SU-DHL-6 (cell line): ENCODE results near the gene PPM1M.

Experiments used
- H2AFZ ChIP-seq: fragments of 200-600 bp; sonication (generic); 2 replicates; pipeline ENCODE4 v1.6.1; 2014; ENCODE audit warnings: low read depth, mild to moderate bottlenecking, moderate library complexity, mixed read lengths, antibody characterized with exemption, low read length; ENCODE audit not compliant: severe bottlenecking
- H3F3A ChIP-seq: fragments of 200-600 bp; shearing (Covaris generic); 2 replicates; pipeline ENCODE4 v1.6.0; 2016; ENCODE audit warnings: antibody characterized with exemption, mild to moderate bottlenecking; ENCODE audit not compliant: insufficient read depth
- H3K27ac ChIP-seq: fragments of 200-600 bp; sonication (generic); 2 replicates; pipeline ENCODE4 v1.5.1; 2016; ENCODE audit warnings: low read depth, mild to moderate bottlenecking, low read length, moderate library complexity, mixed read lengths
- H3K27me3 ChIP-seq: fragments of 200-600 bp; sonication (generic), shearing (Covaris generic); 2 replicates; pipeline ENCODE4 v1.6.0; 2014; ENCODE audit warnings: mild to moderate bottlenecking, low read length
- H3K36me3 ChIP-seq: fragments of 200-600 bp; sonication (generic); 2 replicates; pipeline ENCODE4 v1.6.1; 2014; ENCODE audit warnings: mild to moderate bottlenecking, low read length, mixed read lengths
- H3K4me2 ChIP-seq: fragments of 300-600, 200-600 bp; shearing (Covaris generic), sonication (generic); 2 replicates; pipeline ENCODE4 v1.6.0; 2014; ENCODE audit warnings: low read length, low read depth, mild to moderate bottlenecking; ENCODE audit not compliant: poor library complexity, severe bottlenecking
- H3K4me3 ChIP-seq: fragments of 200-600 bp; sonication (generic); 2 replicates; pipeline ENCODE4 v1.5.1; 2014; ENCODE audit warnings: antibody characterized with exemption, low read length, mild to moderate bottlenecking, mixed read lengths; ENCODE audit not compliant: insufficient read depth, poor library complexity, severe bottlenecking
- H3K79me2 ChIP-seq: fragments of 200-600 bp; sonication (generic); 2 replicates; pipeline ENCODE4 v1.6.1; 2014; ENCODE audit warnings: mild to moderate bottlenecking, low read length, moderate library complexity; ENCODE audit not compliant: insufficient read depth
- H3K9ac ChIP-seq: fragments of 200-600 bp; sonication (generic); 2 replicates; pipeline ENCODE4 v1.7.0; 2014; ENCODE audit warnings: mild to moderate bottlenecking, low read length
- H3K9me2 ChIP-seq: fragments of 200-600 bp; sonication (generic); replicated peaks from 2 replicates; pipeline ENCODE4 v1.6.1; 2014; ENCODE audit warnings: low read length; ENCODE audit not compliant: insufficient read depth
- H3K9me3 ChIP-seq: fragments of 200-600 bp; sonication (generic); 2 replicates; pipeline ENCODE4 v1.6.1; 2014; ENCODE audit warnings: low read length, mixed read lengths; ENCODE audit not compliant: insufficient read depth
- H4K20me1 ChIP-seq: fragments of 200-600 bp; sonication (generic); 2 replicates; pipeline ENCODE4 v1.6.1; 2014; ENCODE audit warnings: low read depth, mild to moderate bottlenecking, antibody characterized with exemption, low read length, moderate library complexity, mixed read lengths
- CTCF ChIP-seq: fragments of 200-600 bp; sonication (generic); IDR thresholded peaks from one replicate; pipeline ENCODE4 v1.5.1; 2017; ENCODE audit warnings: antibody characterized with exemption, mild to moderate bottlenecking, low read length, moderate library complexity; ENCODE audit not compliant: insufficient read depth, poor library complexity, severe bottlenecking
- EZH2phosphoT487 ChIP-seq: fragments of 200-600 bp; sonication (generic), shearing (Covaris generic); conservative IDR thresholded peaks from 2 replicates; pipeline ENCODE4 v1.6.1; 2018; ENCODE audit warnings: mild to moderate bottlenecking, antibody characterized with exemption, low read length, moderate library complexity, mixed read lengths

PPM1M gene

GRCh38 chr3:52210037-52210436, 35.5 kb upstream of the PPM1M start:
- Histone ChIP-seq H2AFZ (no peak overlapping the region), H3K4me3 (no peak overlapping the region), H3K27ac (no peak overlapping the region), H3K9me2 (no peaks in the 10 kb centered on the region), H3K4me2 (no peak overlapping the region), H3K9ac (no peak overlapping the region), H3K36me3 (peaks cover 32% of the 10 kb centered on the region), H3F3A (no peaks in the 10 kb centered on the region), H3K79me2 (no peaks in the 10 kb centered on the region), H4K20me1 (no peaks in the 10 kb centered on the region), H3K9me3 (no peaks in the 10 kb centered on the region), H3K27me3 (no peaks in the 10 kb centered on the region)
- TF ChIP-seq CTCF (no peak), EZH2phosphoT487 (no peak)

DNA sequence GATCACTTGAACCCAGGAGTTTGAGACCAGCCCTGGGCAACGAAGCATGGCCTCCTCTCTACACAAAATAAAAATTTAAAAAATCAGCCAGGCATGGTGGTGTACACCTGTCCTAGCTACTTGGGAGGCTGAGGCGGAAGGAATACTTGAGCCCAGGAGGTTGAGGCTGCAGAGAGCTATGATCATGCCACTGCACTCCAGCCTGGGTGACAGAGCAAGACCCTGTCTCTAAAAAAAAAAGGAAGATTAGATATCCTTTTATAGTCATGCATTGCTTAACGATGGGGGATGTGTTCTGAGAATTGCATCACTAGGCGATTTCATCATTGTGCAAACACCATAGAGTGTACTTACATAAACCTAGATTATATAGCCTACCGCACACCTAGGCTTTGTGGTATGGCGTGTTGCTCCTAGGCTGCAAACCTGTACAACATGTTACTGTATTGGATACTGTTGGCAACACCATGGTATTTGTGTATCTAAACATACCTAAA, 35.0 kb upstream of the PPM1M start:
- H3K79me2 ChIP-seq: no peaks in the 10 kb centered on the region
- H3K9me2 ChIP-seq: no peaks in the 10 kb centered on the region
- no peak overlapping the region for H3K27ac ChIP-seq
- no peak overlapping the region for H3K4me2 ChIP-seq
- H4K20me1 ChIP-seq: no peaks in the 10 kb centered on the region
- H3K9ac ChIP-seq: no peak overlapping the region
- no peak overlapping the region for H3K4me3 ChIP-seq
- no peaks in the 10 kb centered on the region for H3K9me3 ChIP-seq
- no peaks in the 10 kb centered on the region for H3F3A ChIP-seq
- peaks cover 28% of the 10 kb centered on the region for H3K36me3 ChIP-seq
- H3K27me3 ChIP-seq: no peaks in the 10 kb centered on the region
- TF ChIP-seq CTCF (no peak), EZH2phosphoT487 (no peak)
- no peak overlapping the region for H2AFZ ChIP-seq

DNA sequence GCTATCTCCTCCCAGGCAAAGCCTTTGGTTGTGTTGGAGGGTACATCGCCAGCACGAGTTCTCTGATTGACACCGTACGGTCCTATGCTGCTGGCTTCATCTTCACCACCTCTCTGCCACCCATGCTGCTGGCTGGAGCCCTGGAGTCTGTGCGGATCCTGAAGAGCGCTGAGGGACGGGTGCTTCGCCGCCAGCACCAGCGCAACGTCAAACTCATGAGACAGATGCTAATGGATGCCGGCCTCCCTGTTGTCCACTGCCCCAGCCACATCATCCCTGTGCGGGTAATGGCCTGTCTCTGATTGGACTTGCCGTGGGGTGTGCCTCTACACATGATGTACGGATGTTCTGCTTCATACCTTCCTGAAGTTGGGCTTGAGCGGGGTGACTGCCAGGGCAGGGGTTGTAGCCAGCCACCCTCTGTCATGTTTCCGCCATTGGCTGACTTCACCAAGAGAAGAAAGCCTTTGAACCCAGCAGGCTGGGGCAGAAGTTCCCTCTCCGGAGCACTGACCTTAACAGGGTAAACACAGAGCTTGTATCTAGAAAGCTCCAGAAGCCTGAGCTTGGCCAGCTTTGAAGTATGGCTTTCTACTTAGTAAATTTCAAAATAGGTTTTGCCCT, 34.2 kb upstream of the PPM1M start:
- no peaks in the 10 kb centered on the region for H4K20me1 ChIP-seq
- H3K4me3 ChIP-seq: no peak overlapping the region
- H3K9me3 ChIP-seq: no peaks in the 10 kb centered on the region
- no peaks in the 10 kb centered on the region for H3F3A ChIP-seq
- no peaks in the 10 kb centered on the region for H3K27me3 ChIP-seq
- no peak for TF ChIP-seq EZH2phosphoT487
- TF ChIP-seq CTCF: no peak
- H3K27ac ChIP-seq: no peak overlapping the region
- H3K36me3 ChIP-seq: peaks cover 22% of the 10 kb centered on the region; the same call in 1 of the 2 replicates
- no peaks in the 10 kb centered on the region for H3K79me2 ChIP-seq
- no peak overlapping the region for H3K4me2 ChIP-seq
- H2AFZ ChIP-seq: no peak overlapping the region
- H3K9ac ChIP-seq: no peak overlapping the region
- H3K9me2 ChIP-seq: no peaks in the 10 kb centered on the region
